Fibroblast of the aortic adventitia (primary cell): Measurements from ENCODE around the gene BRPF1. TPM values are rescaled to one million over a fixed set of nuclear protein-coding genes. Genes with fewer than 3 reads are reported as not detected.

Experiments used
- DNase-seq: peaks from one replicate; pipeline ENCODE4 v3.0.0-alpha.2; 2010; ENCODE audit warnings: low read depth
- H3K4me3 ChIP-seq: 2 replicates; pipeline ENCODE4 v1.5.1; 2011; ENCODE audit warnings: low read depth, mild to moderate bottlenecking, control low read depth, low read length, moderate library complexity
- CTCF ChIP-seq: IDR thresholded peaks from 2 replicates; pipeline ENCODE4 v1.5.1; 2011; ENCODE audit warnings: mild to moderate bottlenecking, low read length, control low read depth, inconsistent platforms; ENCODE audit not compliant: insufficient read depth
- total RNA-seq: library from RNA; depleted of rRNA; stranded (reverse); fragments of >200 nt; gene quantifications from 2 replicates; pipeline ENCODE4 v1.2.3, GENCODE V29; 2012; ENCODE audit warnings: low replicate concordance

The BRPF1 gene
- total RNA-seq, 1 donor, result 13.9 TPM

- no peak for TF ChIP-seq CTCF
- H3K4me3 ChIP-seq, result no peak overlapping the region
- no peak for DNase-seq
Observed at GRCh38 chr3:9779721-9780457, 48.4 kb downstream of the BRPF1 start.

GRCh38 chr3:9780458-9780812 is 48.9 kb downstream of the BRPF1 start:
- H3K4me3 ChIP-seq, result no peak overlapping the region
- DNase-seq, result no peak
- TF ChIP-seq CTCF, result no peak

- no peak overlapping the region for H3K4me3 ChIP-seq
- TF ChIP-seq CTCF, result no peak
- DNase-seq, result no peak
Observed at GRCh38 chr3:9780910-9781309, 49.4 kb downstream of the BRPF1 start.

GRCh38 chr3:9781551-9781950 is 50.0 kb downstream of the BRPF1 start:
- no peak overlapping the region for H3K4me3 ChIP-seq
- no peak for TF ChIP-seq CTCF
- no peak for DNase-seq

GRCh38 chr3:9781978-9782603 is 50.6 kb downstream of the BRPF1 start:
- no peak for TF ChIP-seq CTCF
- DNase-seq, result no peak
- H3K4me3 ChIP-seq, result no peak overlapping the region

DNA sequence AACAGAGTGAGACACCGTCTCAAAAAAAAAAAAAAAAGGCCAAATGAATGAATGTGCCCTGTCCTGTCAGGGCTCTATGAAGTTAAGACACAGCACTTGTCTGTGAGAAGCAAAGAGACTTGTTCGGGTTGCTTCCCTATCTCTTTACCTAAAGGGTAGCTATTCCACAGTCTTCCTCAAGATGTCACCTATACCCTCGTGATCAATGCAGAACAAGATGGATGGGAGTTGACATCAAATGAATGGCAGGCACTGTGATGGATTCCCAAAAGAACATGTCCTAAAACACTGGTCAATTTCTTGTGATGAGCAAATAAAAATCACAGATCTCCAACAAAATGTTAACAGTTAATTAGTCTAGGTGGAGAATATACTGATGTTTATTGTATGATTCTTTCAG is 51.2 kb downstream of the BRPF1 start:
- no peak overlapping the region for H3K4me3 ChIP-seq
- no peak for TF ChIP-seq CTCF
- DNase-seq, result no peak

DNA sequence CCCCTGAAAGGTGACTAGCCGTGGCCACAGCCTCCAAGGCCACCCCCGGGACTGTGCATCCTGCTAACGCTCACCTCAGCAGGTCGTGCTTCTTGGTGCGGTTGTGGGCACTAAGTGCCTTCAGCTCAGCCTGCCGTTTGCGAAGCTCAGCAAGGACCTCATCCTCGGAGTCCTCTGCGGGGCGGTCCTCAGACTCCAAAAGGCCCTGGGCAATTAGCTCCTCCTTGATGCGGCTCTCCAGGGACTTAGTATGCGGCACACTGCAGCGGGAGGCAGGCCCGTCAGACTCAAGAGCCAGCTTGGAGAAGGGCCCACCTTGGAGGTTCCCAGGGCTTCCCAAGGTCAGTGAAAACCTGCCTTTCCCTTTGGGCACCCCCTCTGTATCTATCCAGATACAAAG is 52.4 kb downstream of the BRPF1 start:
- no peak for TF ChIP-seq CTCF
- DNase-seq, result no peak
- H3K4me3 ChIP-seq, result no peak overlapping the region
